ENCODE measurements around the gene TMEM132C.

DNA sequence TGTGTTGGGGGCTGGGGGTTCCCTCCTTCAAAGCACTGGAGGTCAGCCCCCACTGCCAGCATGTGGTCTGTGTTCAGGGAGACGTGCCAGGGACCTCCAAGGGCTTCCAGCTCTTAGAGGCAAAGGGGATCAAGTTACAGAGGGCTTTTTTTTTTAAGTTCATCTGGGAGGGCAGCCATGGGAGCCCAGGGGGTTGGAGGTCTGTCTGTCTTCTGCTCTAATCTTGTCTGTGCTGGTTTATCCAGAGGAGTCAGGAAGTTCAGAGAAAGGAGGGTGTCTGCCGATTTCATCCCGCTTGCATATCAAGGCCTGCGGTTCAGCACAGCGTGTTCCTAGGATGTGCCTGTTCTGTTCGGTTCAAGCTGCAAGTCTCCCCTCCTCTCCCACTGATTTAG lies 72.2 kb downstream of the TMEM132C start:
- TF ChIP-seq, protein P1, sequence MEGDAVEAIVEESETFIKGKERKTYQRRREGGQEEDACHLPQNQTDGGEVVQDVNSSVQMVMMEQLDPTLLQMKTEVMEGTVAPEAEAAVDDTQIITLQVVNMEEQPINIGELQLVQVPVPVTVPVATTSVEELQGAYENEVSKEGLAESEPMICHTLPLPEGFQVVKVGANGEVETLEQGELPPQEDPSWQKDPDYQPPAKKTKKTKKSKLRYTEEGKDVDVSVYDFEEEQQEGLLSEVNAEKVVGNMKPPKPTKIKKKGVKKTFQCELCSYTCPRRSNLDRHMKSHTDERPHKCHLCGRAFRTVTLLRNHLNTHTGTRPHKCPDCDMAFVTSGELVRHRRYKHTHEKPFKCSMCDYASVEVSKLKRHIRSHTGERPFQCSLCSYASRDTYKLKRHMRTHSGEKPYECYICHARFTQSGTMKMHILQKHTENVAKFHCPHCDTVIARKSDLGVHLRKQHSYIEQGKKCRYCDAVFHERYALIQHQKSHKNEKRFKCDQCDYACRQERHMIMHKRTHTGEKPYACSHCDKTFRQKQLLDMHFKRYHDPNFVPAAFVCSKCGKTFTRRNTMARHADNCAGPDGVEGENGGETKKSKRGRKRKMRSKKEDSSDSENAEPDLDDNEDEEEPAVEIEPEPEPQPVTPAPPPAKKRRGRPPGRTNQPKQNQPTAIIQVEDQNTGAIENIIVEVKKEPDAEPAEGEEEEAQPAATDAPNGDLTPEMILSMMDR (IDR thresholded peaks at IDR 0.05), result no peak
- TF ChIP-seq POLR2A (IDR thresholded peaks at IDR 0.05), result no peak

All from right lobe of liver (tissue), 4 donors.